ENCODE data around the gene APOBEC3H. TPM values are rescaled to one million over a fixed set of nuclear protein-coding genes. Genes with fewer than 3 reads are reported as not detected.
"Not testable (repeated sequence)": the region's sequence is repeated elsewhere in the genome, so short reads cannot be mapped to it uniquely, and the experiment has no call there.

The APOBEC3H gene
- total RNA-seq: not detected in 2 replicates

GRCh38 chr22:39097098-39098020, at the start of gene APOBEC3H:
TSS of gene APOBEC3H (plus strand) at chr22:39097244. CDS start at chr22:39100279, 3,035 bp downstream.
- no peaks in the 10 kb centered on the region for H3K79me2 ChIP-seq (ENCODE audit: insufficient read depth, low read length)
- peak within 1 kb of the TSS; percentile 75 for H2AFZ ChIP-seq (ENCODE audit: low read length)
- H4K20me1 ChIP-seq (ENCODE audit: insufficient read depth, low read length): no peaks in the 10 kb centered on the region
- H3K27ac ChIP-seq (ENCODE audit: low read depth, low read length): no peak within 1 kb of the TSS
- no peak within 1 kb of the TSS for H3K4me3 ChIP-seq (ENCODE audit: insufficient read depth, low read length)
- no peaks in the 10 kb centered on the region for H3K36me3 ChIP-seq (ENCODE audit: insufficient read depth, low read length)
- peak; percentile 62 for DNase-seq (ENCODE audit: insufficient read length, low spot score, missing footprints)
- no peak for TF ChIP-seq CTCF (IDR thresholded peaks at IDR 0.05; ENCODE audit: extremely low read depth, low read depth, low read length)
- H3K27me3 ChIP-seq (ENCODE audit: insufficient read depth, low read length): peaks cover 5% of the 10 kb centered on the region
- H3K9me3 ChIP-seq (ENCODE audit: low read depth, low read length): no peaks in the 10 kb centered on the region
- H3K4me1 ChIP-seq (ENCODE audit: insufficient read depth, low read length): peaks cover 3% of the 10 kb centered on the region
- H3K4me2 ChIP-seq (ENCODE audit: insufficient read depth, low read length): no peak within 1 kb of the TSS

- H3K4me3 ChIP-seq (ENCODE audit: insufficient read depth, low read length); H3K27me3 ChIP-seq (ENCODE audit: insufficient read depth, low read length); H3K27ac ChIP-seq (ENCODE audit: low read depth, low read length); H3K9me3 ChIP-seq (ENCODE audit: low read depth, low read length); H3K79me2 ChIP-seq (ENCODE audit: insufficient read depth, low read length); H4K20me1 ChIP-seq (ENCODE audit: insufficient read depth, low read length); H3K4me2 ChIP-seq (ENCODE audit: insufficient read depth, low read length); H2AFZ ChIP-seq (ENCODE audit: low read length); H3K36me3 ChIP-seq (ENCODE audit: insufficient read depth, low read length); DNase-seq (ENCODE audit: insufficient read length, low spot score, missing footprints); H3K4me1 ChIP-seq (ENCODE audit: insufficient read depth, low read length): not testable (repeated sequence)
These were observed 47.6 kb upstream of the APOBEC3H start for GRCh38 chr22:39049486-39049885.

- DNase-seq (ENCODE audit: insufficient read length, low spot score, missing footprints); H3K27ac ChIP-seq (ENCODE audit: low read depth, low read length); H3K9me3 ChIP-seq (ENCODE audit: low read depth, low read length); H3K79me2 ChIP-seq (ENCODE audit: insufficient read depth, low read length); H2AFZ ChIP-seq (ENCODE audit: low read length); H3K4me3 ChIP-seq (ENCODE audit: insufficient read depth, low read length); H3K36me3 ChIP-seq (ENCODE audit: insufficient read depth, low read length); H3K4me1 ChIP-seq (ENCODE audit: insufficient read depth, low read length); H3K27me3 ChIP-seq (ENCODE audit: insufficient read depth, low read length); H3K4me2 ChIP-seq (ENCODE audit: insufficient read depth, low read length); H4K20me1 ChIP-seq (ENCODE audit: insufficient read depth, low read length): not testable (repeated sequence)
These were observed 45.1 kb upstream of the APOBEC3H start for GRCh38 chr22:39051844-39052495.

GRCh38 chr22:39055658-39056057, 41.4 kb upstream of the APOBEC3H start:
- Histone ChIP-seq H2AFZ (ENCODE audit: low read length) (no peak overlapping the region), H3K79me2 (ENCODE audit: insufficient read depth, low read length) (no peaks in the 10 kb centered on the region), H4K20me1 (ENCODE audit: insufficient read depth, low read length) (no peaks in the 10 kb centered on the region), H3K27ac (ENCODE audit: low read depth, low read length) (no peak overlapping the region), H3K4me2 (ENCODE audit: insufficient read depth, low read length) (no peak overlapping the region), H3K27me3 (ENCODE audit: insufficient read depth, low read length) (no peaks in the 10 kb centered on the region), H3K4me3 (ENCODE audit: insufficient read depth, low read length) (no peak overlapping the region), H3K4me1 (ENCODE audit: insufficient read depth, low read length) (no peaks in the 10 kb centered on the region), H3K9me3 (ENCODE audit: low read depth, low read length) (no peaks in the 10 kb centered on the region), H3K36me3 (ENCODE audit: insufficient read depth, low read length) (no peaks in the 10 kb centered on the region)
- no peak for DNase-seq (ENCODE audit: insufficient read length, low spot score, missing footprints)
- no peak for TF ChIP-seq CTCF (IDR thresholded peaks at IDR 0.05; ENCODE audit: extremely low read depth, low read depth, low read length)

- not testable (repeated sequence) for H3K9me3 ChIP-seq (ENCODE audit: low read depth, low read length); H3K4me2 ChIP-seq (ENCODE audit: insufficient read depth, low read length); H3K27ac ChIP-seq (ENCODE audit: low read depth, low read length); H3K79me2 ChIP-seq (ENCODE audit: insufficient read depth, low read length); H3K36me3 ChIP-seq (ENCODE audit: insufficient read depth, low read length); H3K4me1 ChIP-seq (ENCODE audit: insufficient read depth, low read length); H3K27me3 ChIP-seq (ENCODE audit: insufficient read depth, low read length); H2AFZ ChIP-seq (ENCODE audit: low read length); DNase-seq (ENCODE audit: insufficient read length, low spot score, missing footprints); H3K4me3 ChIP-seq (ENCODE audit: insufficient read depth, low read length); H4K20me1 ChIP-seq (ENCODE audit: insufficient read depth, low read length)
These were observed 35.8 kb upstream of the APOBEC3H start for GRCh38 chr22:39061290-39061689.

GRCh38 chr22:39061951-39062350, 35.1 kb upstream of the APOBEC3H start:
- H3K4me3 ChIP-seq (ENCODE audit: insufficient read depth, low read length); H2AFZ ChIP-seq (ENCODE audit: low read length); H3K36me3 ChIP-seq (ENCODE audit: insufficient read depth, low read length); H3K4me1 ChIP-seq (ENCODE audit: insufficient read depth, low read length); H3K27ac ChIP-seq (ENCODE audit: low read depth, low read length); H3K4me2 ChIP-seq (ENCODE audit: insufficient read depth, low read length); H3K79me2 ChIP-seq (ENCODE audit: insufficient read depth, low read length); H3K9me3 ChIP-seq (ENCODE audit: low read depth, low read length); H4K20me1 ChIP-seq (ENCODE audit: insufficient read depth, low read length); DNase-seq (ENCODE audit: insufficient read length, low spot score, missing footprints); H3K27me3 ChIP-seq (ENCODE audit: insufficient read depth, low read length): not testable (repeated sequence)

- not testable (repeated sequence) for DNase-seq (ENCODE audit: insufficient read length, low spot score, missing footprints); H3K4me2 ChIP-seq (ENCODE audit: insufficient read depth, low read length); H3K79me2 ChIP-seq (ENCODE audit: insufficient read depth, low read length)
These were observed 33.1 kb upstream of the APOBEC3H start for GRCh38 chr22:39063904-39064303.

More at GRCh38 chr22:39063904-39064303, 33.1 kb upstream of the APOBEC3H start:
- H3K36me3 ChIP-seq (ENCODE audit: insufficient read depth, low read length); H3K4me1 ChIP-seq (ENCODE audit: insufficient read depth, low read length); H3K27me3 ChIP-seq (ENCODE audit: insufficient read depth, low read length); H3K9me3 ChIP-seq (ENCODE audit: low read depth, low read length); H3K27ac ChIP-seq (ENCODE audit: low read depth, low read length); H2AFZ ChIP-seq (ENCODE audit: low read length); H4K20me1 ChIP-seq (ENCODE audit: insufficient read depth, low read length); H3K4me3 ChIP-seq (ENCODE audit: insufficient read depth, low read length): not testable (repeated sequence)

Measured in osteoblast (primary cell).